HG02973 (cell line): ENCODE data around the gene MPND.
"Not testable (repeated sequence)": the region's sequence is repeated elsewhere in the genome, so short reads cannot be mapped to it uniquely, and the experiment has no call there.

Experiments
- ATAC-seq: cut with Tn5 transposase; IDR thresholded peaks from one replicate; pipeline ENCODE4 v1.9.1; 2021; ENCODE audit warnings: moderate library complexity; ENCODE audit not compliant: unreplicated experiment

MPND gene

GRCh38 chr19:4346020-4346383 lies 2.6 kb downstream of the MPND start:
- ATAC-seq: no peak

GRCh38 chr19:4347521-4347920 lies 4.2 kb downstream of the MPND start:
- ATAC-seq: no peak

- not testable (repeated sequence) for ATAC-seq
These were observed 5.9 kb downstream of the MPND start for GRCh38 chr19:4349225-4349624.

GRCh38 chr19:4350111-4350510 lies 6.7 kb downstream of the MPND start:
- no peak for ATAC-seq

- ATAC-seq: no peak
These were observed 7.4 kb downstream of the MPND start for GRCh38 chr19:4350726-4351125.

GRCh38 chr19:4352701-4353121 lies 9.3 kb downstream of the MPND start:
- ATAC-seq: no peak

GRCh38 chr19:4354282-4354681 lies 10.9 kb downstream of the MPND start:
- ATAC-seq: no peak

- ATAC-seq: no peak
These were observed 11.5 kb downstream of the MPND start for GRCh38 chr19:4354897-4355296.

GRCh38 chr19:4357095-4357797 lies 13.9 kb downstream of the MPND start:
- no peak for ATAC-seq

- no peak for ATAC-seq
These were observed 14.6 kb downstream of the MPND start for GRCh38 chr19:4357921-4358326.

- no peak for ATAC-seq
These were observed 15.6 kb downstream of the MPND start for GRCh38 chr19:4358709-4359626.

- ATAC-seq: no peak
These were observed 16.3 kb downstream of the MPND start for GRCh38 chr19:4359627-4360000.

GRCh38 chr19:4360081-4360569 lies 16.8 kb downstream of the MPND start:
- no peak for ATAC-seq

- no peak for ATAC-seq
These were observed 17.3 kb downstream of the MPND start for GRCh38 chr19:4360641-4361151.

- ATAC-seq: no peak
These were observed 18.0 kb downstream of the MPND start for GRCh38 chr19:4361152-4362046.

GRCh38 chr19:4362101-4362828 lies 18.9 kb downstream of the MPND start:
- ATAC-seq: no peak

GRCh38 chr19:4362831-4363545 lies 19.6 kb downstream of the MPND start:
- no peak for ATAC-seq

- ATAC-seq: no peak
These were observed 20.4 kb downstream of the MPND start for GRCh38 chr19:4363571-4364304.

- ATAC-seq: no peak
These were observed 22.0 kb downstream of the MPND start for GRCh38 chr19:4365341-4365740.
